HG02970 (cell line): ENCODE results near the gene TMEM97.

ENCODE experiments used
- ATAC-seq: cut with Tn5 transposase; IDR thresholded peaks from one replicate; pipeline ENCODE4 v1.9.1; 2021; ENCODE audit warnings: mild to moderate bottlenecking, moderate library complexity, moderate number of reproducible peaks; ENCODE audit not compliant: unreplicated experiment, low FRiP score

TMEM97 gene

DNA sequence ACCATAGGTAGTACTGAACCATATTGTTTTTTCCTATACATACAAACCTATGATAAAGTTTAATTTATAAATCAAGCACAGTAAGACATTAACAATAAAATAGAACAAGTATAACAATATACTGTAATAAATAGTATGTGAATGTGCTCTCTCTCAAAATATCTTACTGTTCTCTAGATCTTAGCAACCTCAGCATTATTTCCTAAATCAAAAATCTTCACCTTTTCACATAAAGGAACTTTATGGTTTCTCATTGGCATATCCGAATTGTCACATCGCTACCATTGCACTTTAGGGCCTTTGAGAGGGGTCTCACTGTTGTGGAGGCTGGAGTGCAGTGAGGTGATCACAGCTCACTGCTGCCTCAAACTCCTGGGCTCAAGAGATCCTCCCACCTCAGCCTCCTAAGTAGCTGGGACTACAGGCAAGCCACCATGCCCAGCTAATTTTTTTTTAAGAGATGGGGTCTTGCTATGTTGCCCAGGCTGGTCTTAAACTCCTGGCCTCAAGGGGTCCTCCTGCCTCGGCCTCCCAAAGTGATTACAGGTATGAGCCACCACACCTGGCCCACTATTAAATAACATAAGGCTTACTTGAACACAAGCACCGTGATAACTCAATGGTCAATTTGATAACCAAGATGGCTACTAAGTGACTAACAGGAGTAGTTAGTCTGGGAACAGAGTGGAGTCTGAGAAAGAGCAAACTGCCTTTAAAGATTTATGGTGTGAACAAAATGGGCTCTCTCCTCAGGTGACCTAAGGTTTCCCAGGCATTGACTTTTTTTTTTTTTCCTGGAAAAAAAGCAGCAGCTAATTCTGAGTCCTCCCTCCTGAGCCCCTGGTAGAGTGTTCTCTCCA lies 2.9 kb upstream of the TMEM97 start:
- no peak for ATAC-seq

DNA sequence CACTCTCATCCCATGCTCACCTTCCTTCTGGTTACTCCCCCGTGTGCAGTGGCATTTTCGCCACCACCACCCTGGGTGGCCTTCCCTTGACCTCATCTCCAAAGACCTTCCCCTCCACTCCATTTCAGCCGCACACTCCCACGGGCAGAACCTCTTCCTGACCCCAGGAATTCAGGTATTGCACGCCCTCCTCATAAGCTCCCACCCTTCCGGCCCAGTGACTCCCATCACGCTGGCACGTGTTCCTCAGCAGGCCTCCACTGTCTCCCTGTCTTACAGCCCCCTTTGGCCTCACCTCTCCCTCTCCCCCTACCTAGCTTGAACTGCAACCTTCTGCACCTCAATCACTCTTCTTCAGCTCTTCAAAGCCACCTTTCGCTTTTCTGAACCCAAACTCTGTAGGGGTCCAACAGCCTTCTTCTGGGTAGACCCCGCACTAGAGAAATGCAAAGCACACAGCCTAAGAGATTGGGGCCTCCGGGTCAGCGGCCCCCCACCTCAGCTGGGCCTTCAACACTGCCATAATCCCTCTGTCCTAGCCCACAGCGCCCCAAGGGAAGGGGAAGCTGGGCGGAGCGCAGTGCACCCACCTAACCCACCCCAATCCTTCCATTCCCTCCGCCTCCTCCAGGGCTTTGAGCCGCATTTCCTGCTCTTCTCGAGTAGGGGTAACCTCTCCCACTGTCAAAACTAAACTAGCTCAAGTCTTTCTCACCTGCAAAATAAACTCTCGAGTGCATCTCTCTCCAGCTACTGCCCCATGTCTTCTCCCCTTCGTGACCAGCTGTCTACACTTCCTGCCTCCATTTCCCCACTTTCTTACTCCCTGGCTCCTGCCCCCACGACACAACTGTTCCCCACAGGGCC lies 1.7 kb upstream of the TMEM97 start:
- no peak for ATAC-seq

DNA sequence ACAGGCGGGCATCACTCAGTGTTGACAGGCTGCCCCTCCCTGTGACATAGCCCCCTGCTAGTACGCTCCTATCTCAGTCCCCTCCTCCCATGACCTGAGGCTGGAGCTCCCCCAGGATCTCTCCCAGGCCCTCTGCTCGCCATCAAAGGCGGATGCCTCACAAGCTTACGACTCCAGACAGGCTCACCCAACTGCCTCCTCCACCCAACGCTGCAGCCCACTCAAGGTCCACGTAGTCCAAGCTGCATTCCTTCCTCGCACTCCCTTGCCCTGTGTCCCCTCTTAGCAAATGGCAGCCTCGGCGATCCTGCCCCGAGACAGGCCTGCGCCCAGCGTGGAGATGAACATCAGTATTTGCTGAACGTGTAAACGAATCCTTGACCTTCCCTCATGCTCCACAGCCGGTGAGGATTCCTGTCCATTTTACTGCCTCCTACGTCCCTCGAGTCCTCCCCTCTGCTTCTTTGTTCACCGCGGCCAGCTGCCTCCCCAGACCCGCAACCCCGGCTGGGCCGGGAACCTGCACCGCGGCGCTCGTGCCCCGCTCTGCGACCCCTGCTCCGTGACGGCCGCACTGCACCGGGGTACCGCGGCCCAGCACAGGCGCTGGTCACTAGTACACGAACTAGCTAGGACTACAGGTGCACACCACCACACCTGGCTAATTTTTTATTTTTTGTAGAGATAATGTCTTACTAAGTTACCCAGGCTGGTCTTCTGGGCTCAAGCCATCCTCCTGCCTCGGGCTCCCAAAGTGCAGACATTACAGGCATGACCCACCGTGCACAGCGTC lies 838 bp upstream of the TMEM97 start:
- no peak for ATAC-seq

DNA sequence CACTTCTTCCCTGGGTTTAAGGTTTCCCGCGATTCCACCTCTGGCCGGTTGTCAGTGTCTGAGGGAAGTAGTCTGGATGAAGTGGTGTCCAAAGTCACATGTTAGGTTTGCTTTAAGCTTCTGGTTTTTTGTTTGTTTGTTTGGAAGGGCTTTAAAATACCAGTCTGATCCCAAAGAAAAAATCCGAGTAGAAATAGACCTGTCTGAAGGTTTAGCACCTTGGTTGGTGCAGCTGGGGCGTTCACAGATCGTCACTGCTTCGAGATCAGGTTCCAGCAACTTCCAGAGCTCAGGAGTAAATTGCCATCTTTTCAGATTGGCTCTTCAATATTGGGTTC lies 567 bp downstream of the TMEM97 start:
- ATAC-seq: no peak

DNA sequence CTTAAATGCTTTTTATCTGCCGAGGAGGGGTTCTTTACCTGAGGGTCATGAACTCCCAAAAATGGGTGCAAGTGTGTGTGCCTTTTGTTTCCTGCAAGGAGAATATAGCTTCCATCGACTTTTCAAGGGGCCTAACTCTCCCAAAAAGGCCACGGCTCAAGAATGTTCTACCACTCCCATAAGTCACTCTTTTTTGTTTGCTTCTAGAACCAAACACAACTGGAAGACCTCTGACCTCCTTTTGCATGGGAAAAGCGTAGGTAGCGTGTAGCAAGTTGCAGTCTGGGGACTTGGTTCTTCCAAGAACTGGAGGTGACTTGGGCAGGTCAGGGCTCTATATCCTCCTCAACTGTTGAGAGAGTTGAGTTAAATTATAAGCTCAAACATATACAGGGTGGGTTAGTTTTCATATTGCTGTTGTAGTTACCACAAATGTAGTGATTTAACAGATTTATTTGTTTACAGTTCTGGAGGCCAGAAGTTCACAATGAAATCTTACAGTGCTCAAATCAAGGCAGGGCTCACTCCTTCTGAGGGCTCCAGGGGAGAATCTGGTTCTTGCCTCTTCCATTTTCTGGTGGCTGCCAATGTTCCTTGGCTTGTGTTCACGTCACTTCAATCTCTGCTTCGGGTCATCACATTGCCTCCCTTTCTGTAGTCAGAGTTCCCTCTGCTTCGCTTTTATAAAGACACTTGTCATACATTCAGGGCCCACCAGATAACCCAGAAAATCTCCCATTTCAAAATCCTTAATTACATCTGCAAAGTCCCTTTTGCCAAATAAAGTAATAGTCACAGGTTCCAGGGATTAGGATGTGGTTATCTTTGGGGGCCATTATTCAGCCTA lies 1.4 kb downstream of the TMEM97 start:
- ATAC-seq: no peak

DNA sequence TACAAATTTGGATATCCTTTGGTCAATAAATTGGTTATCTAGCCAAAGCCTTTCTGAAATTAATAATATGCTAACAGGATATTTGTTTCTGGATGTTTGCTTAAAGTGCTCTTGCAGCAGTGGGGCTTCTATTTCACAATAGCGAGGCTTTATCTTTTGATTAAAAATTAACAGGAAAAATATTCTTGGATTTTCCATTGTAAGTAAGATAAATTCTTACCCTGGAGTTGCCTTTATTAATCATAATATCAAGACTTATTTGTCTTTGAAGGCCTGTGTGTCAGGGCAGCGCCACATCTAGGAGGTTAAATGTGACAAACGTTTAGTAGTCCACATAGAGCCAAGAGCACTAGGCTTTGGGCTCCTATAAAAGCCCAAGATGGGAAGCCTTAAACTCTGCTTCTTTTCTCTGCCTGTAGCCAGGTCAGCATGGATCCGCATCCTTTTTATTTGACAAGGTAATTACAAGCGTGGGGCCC lies 5.3 kb downstream of the TMEM97 start:
- no peak for ATAC-seq

DNA sequence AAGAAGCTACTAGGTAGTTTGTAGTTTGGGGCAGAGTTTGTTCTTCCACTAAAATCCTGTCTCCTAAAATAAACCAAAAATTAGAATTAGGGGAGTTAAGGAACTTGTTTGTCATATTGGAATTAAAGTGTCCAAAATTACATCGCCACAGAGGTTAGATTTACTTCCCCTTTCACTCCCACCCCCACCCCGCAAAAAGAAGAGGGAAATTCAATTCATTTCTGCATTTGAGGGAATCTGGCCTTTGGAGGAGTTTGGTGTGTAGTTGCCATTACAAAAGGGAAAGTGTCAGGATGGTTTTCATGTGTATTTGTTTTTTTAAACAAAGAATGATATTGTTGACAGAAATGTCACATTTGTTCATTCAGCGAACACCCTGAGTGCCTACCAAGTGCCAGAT lies 5.8 kb downstream of the TMEM97 start:
- ATAC-seq: no peak

DNA sequence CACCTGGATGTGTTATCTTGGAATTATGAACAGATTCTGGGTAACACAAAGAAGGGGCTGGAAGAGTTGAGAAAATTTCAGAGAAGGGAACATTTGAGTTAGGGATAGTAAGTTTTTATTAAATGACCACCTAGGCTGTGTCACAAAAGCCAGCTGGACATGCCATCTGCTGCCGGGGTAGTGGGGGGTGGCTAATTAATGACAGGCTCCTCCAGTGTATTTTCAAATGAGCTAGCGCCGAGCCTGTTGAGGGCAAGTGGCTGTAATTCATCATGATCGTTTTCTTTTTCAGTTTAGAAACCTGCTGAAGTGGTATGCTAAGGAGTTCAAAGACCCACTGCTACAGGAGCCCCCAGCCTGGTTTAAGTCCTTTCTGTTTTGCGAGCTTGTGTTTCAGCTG lies 6.2 kb downstream of the TMEM97 start:
- ATAC-seq: no peak

DNA sequence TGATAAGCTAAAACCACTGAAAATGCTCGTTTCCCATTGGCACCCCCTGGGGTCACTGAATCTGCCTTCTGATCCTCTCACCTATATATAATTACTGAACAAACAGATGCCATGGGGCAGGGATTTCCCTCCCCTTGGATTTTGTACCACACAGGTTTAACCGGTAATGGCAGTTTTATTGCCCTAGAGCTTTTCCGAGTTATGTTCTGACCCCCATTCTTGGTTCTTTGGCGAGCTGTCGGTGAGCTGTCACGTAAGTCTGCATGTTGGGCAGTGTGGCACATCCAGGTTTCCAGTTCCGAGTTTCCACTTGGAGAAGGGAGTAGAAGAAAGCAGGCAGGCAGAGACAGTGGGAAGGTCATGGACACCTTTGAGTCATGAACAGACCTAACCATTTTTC lies 7.1 kb downstream of the TMEM97 start:
- no peak for ATAC-seq

DNA sequence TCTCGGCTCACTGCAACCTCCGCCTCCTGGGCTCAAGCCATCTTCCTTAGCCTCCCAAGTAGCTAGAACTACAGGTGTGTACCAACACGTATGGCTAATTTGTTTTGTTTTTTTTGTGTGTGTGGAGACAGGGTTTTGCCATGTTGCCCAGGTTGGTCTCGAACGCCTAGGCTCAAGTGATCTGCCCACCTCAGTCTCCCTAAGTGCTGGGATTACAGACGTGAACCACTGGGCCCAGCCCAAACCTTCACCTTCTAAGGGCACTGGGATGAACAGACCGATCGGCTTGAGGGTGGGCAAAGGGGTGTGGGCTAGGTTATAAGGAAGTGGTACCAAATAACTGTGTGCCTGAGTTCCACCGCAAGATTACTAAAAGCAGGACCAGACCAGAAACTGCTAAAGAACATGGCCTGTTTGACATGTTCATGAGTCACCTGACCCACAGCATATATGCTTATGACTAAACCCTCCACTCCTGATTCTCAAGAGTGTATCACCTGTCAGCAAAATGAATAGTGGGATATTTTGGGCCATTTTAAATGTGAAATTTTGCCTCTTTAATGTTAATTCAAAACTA lies 8.1 kb downstream of the TMEM97 start:
- no peak for ATAC-seq

DNA sequence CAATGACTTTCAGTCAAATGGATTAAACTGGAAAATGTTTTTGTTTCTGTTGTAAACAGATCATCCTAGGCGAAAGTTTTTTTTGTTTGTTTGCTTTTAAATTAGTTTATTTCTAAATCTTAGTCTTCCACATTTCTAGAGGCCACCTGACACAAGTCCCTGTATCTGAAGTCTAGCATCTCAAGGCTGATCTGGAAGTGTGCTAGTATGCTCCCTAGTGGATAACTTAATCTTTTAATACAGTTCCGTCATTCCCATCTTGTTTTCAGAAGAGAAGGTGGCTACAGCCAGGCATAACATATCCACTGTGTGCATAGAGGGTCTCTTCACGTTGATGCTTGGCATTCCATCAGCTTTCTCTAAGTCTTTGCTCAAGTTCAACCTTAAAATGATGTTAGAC lies 8.7 kb downstream of the TMEM97 start:
- no peak for ATAC-seq

DNA sequence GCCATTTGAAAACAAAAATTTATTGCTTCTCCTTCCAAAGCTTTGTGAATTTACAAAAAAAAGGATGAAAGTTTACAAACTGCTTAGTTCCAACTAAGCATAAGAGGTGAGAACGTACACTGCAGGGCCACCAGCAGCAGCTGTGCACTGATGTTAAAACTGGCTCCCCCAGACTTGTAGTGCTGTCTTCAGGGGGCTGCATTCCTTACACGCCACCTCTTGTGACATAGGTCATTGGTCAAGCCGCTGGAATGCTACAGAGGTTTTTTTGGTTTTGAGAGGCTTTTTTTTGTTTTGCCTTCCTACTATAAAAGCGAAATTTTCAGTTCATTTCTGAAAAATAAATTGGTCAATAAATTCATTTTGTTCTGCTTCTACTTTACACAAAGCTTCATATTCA lies 9.3 kb downstream of the TMEM97 start:
- ATAC-seq: no peak

DNA sequence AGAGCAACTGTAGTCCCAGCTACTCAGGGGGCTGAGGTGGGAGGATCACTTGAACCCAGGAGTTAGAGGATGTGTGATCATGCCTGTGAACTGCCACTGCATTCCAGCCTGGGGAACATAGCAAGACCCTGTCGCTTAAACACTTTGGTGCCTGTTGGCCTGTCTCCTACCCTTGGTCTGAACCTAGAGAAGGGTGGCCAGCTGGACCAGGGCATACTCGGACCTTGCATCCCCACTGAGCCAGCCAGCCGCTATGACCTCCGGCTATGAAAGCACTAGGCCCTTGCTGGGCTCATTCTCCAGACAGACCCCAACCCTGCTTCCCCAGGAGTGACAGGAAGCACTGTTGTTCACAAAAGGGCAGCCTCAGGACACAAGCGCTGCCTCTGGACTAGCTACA lies 11.7 kb downstream of the TMEM97 start:
- no peak for ATAC-seq

DNA sequence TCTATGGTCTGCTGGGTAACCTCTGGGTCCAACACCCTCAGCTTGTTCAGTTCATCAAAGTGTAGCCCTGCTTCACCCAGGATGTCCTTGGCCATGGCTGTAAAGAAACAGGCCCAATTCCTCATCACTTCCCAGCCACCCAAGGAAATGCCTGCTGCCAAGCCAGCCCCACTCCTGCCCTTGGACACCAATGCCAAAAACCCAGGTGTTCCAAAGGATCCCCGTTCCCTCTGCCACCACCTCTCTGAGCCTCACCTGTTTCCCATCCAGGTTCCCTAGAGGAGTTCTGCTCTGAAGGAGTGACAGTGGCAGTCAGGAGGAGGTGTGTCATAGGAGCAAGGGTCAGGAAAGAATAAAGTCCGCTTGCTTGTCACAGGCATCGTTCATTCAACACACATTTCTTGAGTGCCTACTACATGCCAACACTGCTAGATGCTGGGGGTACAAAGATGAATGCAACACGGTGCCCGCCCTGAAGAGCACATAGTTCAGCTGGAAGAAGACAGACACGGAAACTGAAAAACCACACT lies 13.0 kb downstream of the TMEM97 start:
- ATAC-seq: no peak

DNA sequence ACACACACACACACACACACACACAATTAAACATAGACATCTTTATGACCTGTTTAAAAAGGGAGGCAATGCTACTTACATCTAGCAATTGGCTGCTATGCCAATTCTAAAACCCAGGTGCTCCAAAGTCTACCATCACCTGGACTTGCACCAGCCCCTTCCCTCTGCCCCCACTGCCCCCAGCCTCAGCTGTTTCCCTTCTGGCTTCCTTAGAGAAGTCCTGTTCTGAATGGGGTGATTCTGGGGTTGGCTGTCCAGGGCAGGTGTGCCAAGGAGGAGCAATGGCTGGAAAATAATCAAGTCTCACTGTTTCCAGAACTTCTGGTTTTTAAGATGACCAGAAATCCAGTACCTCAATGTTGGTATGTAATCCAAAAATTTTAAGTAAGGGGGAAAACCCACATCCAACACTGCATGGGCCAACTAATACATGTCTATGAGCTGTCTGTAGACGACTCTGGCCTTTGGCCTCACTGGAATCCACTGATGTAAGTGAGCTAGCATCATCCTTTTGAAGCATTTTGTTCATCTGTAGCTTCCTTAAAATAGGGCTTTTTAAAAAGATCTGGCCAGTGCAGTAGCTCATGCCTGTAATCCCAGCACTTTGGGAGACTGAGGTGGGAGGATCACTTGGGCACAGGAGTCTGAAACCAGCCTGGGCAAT lies 14.2 kb downstream of the TMEM97 start:
- no peak for ATAC-seq

DNA sequence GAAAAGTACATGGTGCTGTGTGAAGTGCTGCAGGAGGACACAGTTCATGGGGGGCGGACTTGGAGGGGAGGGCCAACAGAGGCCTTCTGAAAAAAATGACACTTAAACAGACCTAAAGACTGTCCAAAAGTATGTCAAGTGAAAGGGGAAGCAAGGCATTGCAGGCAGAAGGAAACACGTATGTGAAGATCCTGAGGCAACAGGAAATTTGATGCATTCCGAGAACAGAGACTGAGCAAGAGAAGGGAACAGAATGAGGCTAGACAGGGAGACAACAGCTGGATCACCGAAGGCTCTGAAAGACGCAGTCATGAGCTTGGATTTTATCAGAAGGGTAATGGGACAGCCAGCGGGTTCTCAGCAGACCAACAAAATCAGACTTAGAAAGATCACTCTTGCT lies 15.2 kb downstream of the TMEM97 start:
- ATAC-seq: no peak

DNA sequence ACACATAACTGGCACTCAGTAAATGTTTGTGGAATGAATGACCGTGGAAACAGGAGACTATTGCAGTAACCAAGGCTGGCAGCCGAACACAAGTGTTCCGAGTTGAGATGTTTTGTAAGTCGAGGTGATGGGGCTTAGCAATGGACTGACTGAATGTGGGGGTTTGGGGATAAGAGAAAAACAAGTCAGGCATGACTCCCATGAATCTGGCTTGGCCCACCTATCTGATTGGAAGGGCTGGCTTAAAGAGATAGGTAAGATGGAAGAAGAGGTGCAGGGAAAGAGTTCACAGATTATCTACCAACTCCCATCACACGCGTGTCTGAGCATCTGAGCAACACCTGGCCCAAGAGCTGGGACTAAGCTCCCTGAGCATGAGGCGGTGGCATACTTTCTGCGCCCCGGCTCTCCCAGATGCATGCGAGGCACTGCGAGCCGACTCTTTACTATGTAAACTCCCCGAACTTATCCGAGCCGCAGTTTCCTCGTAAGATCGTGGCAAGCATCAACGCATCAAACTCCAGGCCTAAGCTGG lies 15.7 kb downstream of the TMEM97 start:
- ATAC-seq: no peak

DNA sequence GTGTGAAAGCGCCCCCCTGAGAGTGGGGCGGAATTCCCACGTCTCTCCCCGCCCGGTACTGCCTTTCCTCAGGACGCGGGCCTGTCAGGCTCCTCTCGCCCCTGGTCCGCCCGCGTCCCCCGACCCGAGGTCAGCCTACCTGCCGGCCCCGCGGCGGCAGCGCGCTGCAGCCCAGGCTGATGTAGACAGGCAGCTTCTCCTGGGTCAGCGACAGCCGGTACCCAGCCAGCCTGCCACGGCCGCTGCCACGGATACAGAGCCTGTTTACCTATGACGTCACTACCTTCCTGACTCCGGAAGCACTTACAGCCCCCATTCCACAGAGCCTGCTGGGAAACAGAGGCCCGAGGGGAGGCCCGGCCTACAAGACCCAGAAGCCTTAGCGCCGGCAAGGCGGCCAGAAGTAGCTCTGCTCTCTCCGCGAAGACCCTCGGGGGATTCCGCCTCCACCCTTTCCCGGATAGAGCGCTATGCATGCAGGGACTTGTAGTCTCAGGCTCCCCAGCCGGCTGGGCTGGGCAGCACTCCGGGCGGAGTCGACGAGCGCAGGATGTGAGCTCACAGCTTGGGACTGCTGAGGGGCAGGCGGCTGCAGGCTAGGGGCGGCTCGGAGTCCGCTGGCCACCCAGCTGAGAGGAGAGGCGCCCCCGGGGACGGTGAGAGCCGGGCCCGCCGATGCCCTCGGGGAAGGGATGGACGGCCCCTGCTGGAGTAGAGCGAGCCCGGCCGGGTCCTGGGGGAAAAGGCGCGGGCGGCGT lies 16.4 kb downstream of the TMEM97 start, which contains the start of the genes IFT20 and TNFAIP1:
Gene IFT20 (minus strand): TSS at position 272 of the 758 bp plus-strand sequence. CDS start 3,487 bp downstream, outside the sequence.
Gene TNFAIP1 (plus strand): TSS at position 561 of the 758 bp plus-strand sequence. CDS start 3,761 bp downstream, outside the sequence.
- ATAC-seq: peak; percentile 96
